Thymus (tissue), 11 donors: ENCODE data around the gene APH1B. TPM values are rescaled to one million over a fixed set of nuclear protein-coding genes. Genes with fewer than 3 reads are reported as not detected.
A peak's percentile ranks its signal among the peaks of the same experiment; 100 is the strongest.

Source experiments
- DNase-seq, 9 donors: peaks; one replicate each; pipeline ENCODE4 v3.0.0-alpha.2; 2013; ENCODE audit warnings: low spot score in 9 of 9, low read depth in 6 of 9, missing footprints in 1 of 9
- H3K27ac ChIP-seq, 2 donors: one replicate each; pipeline ENCODE4 v1.5.1; 2013; ENCODE audit warnings: control low read depth in 1 of 2, low read depth in 1 of 2, low read length in 1 of 2, mild to moderate bottlenecking in 1 of 2, moderate library complexity in 1 of 2
- H3K27me3 ChIP-seq, 2 donors: one replicate each; pipeline ENCODE4 v1.5.1; 2013; ENCODE audit warnings: low read length in 1 of 2; ENCODE audit not compliant: control insufficient read depth in 2 of 2, insufficient read depth in 1 of 2
- H3K36me3 ChIP-seq, 2 donors: one replicate each; pipeline ENCODE4 v1.5.1; 2013; ENCODE audit warnings: low read length in 1 of 2, mild to moderate bottlenecking in 1 of 2, moderate library complexity in 1 of 2; ENCODE audit not compliant: control insufficient read depth in 2 of 2, insufficient read depth in 2 of 2
- H3K4me1 ChIP-seq, 2 donors: one replicate each; pipeline ENCODE4 v1.5.1; 2013; ENCODE audit warnings: low read length in 2 of 2; ENCODE audit not compliant: control insufficient read depth in 2 of 2, insufficient read depth in 2 of 2
- H3K4me3 ChIP-seq, 2 donors: one replicate each; pipeline ENCODE4 v1.5.1; 2013; ENCODE audit warnings: low read length in 2 of 2, control low read depth in 1 of 2, mild to moderate bottlenecking in 1 of 2
- H3K9me3 ChIP-seq, 2 donors: one replicate each; pipeline ENCODE4 v1.5.1; 2013; ENCODE audit warnings: low read length in 1 of 2, mild to moderate bottlenecking in 1 of 2; ENCODE audit not compliant: control insufficient read depth in 2 of 2, insufficient read depth in 1 of 2
- WGBS: extraction: QIAGEN DNeasy Blood & Tissue Kit; methylation state at CpG from one replicate; pipeline ENCODE4 v1.1.7; 2013; 5-methylcytosine and 5-hydroxymethylcytosine counted together
- polyA plus RNA-seq: library from polyadenylated mRNA; stranded (reverse); fragments of 200-250 nt; gene quantifications from one replicate; pipeline ENCODE4 v1.2.3, GENCODE V29; 2013
- total RNA-seq: library from RNA; stranded (reverse); fragments of 120-200 nt; gene quantifications from one replicate; pipeline ENCODE4 v1.2.4, GENCODE V29; 2013
- donor health status: healthy.

APH1B gene
- total and polyA plus RNA-seq, 2 donors, result 9.5 to 11.0 TPM

- Histone ChIP-seq H3K9me3 (no peaks in the 10 kb centered on the region), H3K4me1 (peaks cover 0 to 1% of the 10 kb centered on the region in 2 donors), H3K36me3 (peaks cover 18 to 22% of the 10 kb centered on the region in 2 donors), H3K27ac (peak overlapping the region; percentile 8 to 66), H3K27me3 (no peaks in the 10 kb centered on the region), H3K4me3 (no peak overlapping the region)
- DNase-seq, result peak in 3 of 9 donors; percentile 19 to 43 (median 28)
- WGBS, result 68% methylated on average over 5 of the region's 5 CpGs
These were observed 32.3 kb upstream of the APH1B start for GRCh38 chr15:63244976-63245645.

- no peaks in the 10 kb centered on the region for H3K4me1 ChIP-seq
- H3K27me3 ChIP-seq, result no peaks in the 10 kb centered on the region
- H3K27ac ChIP-seq, result no peak overlapping the region
- no peak for DNase-seq
- H3K4me3 ChIP-seq, result no peak overlapping the region
- peaks cover 26 to 33% of the 10 kb centered on the region in 2 donors for H3K36me3 ChIP-seq
- H3K9me3 ChIP-seq, result no peaks in the 10 kb centered on the region
- WGBS, result 98% methylated on average over 5 of the region's 5 CpGs
These were observed 30.5 kb upstream of the APH1B start for GRCh38 chr15:63246691-63247469.

GRCh38 chr15:63250312-63250965, 27.0 kb upstream of the APH1B start:
- no peaks in the 10 kb centered on the region for H3K9me3 ChIP-seq
- no peak for DNase-seq
- H3K27me3 ChIP-seq, result no peaks in the 10 kb centered on the region
- WGBS, result 96% methylated on average over 4 of the region's 4 CpGs
- no peak overlapping the region for H3K27ac ChIP-seq
- H3K36me3 ChIP-seq, result peaks cover 26 to 33% of the 10 kb centered on the region in 2 donors
- H3K4me1 ChIP-seq, result no peaks in the 10 kb centered on the region
- no peak overlapping the region for H3K4me3 ChIP-seq

- Histone ChIP-seq H3K27ac (peak overlapping the region in 1 of 2 donors; percentile 0), H3K4me3 (no peak overlapping the region), H3K36me3 (peaks cover 20 to 30% of the 10 kb centered on the region in 2 donors), H3K27me3 (no peaks in the 10 kb centered on the region), H3K4me1 (no peaks in the 10 kb centered on the region), H3K9me3 (no peaks in the 10 kb centered on the region)
- 98% methylated on average over 2 of the region's 2 CpGs for WGBS
- no peak for DNase-seq
These were observed 25.7 kb upstream of the APH1B start for GRCh38 chr15:63251701-63252100.

- peaks cover 18 to 25% of the 10 kb centered on the region in 2 donors for H3K36me3 ChIP-seq
- no peaks in the 10 kb centered on the region for H3K9me3 ChIP-seq
- no peaks in the 10 kb centered on the region for H3K4me1 ChIP-seq
- H3K27ac ChIP-seq, result no peak overlapping the region
- WGBS, result 98% methylated on average over 2 of the region's 2 CpGs
- H3K4me3 ChIP-seq, result no peak overlapping the region
- no peak for DNase-seq
- H3K27me3 ChIP-seq, result no peaks in the 10 kb centered on the region
These were observed 25.1 kb upstream of the APH1B start for GRCh38 chr15:63252292-63252691.

- Histone ChIP-seq H3K36me3 (peaks cover 28 to 31% of the 10 kb centered on the region in 2 donors), H3K4me3 (no peak overlapping the region), H3K9me3 (no peaks in the 10 kb centered on the region), H3K27ac (no peak overlapping the region), H3K4me1 (no peaks in the 10 kb centered on the region), H3K27me3 (no peaks in the 10 kb centered on the region)
- WGBS, result 96% methylated on average over 2 of the region's 2 CpGs
- no peak for DNase-seq
These were observed 22.4 kb upstream of the APH1B start for GRCh38 chr15:63254991-63255390.

GRCh38 chr15:63255489-63255990, 21.9 kb upstream of the APH1B start:
- WGBS, result 93% methylated on average over 1 of the region's 1 CpG
- Histone ChIP-seq H3K4me1 (no peaks in the 10 kb centered on the region), H3K27me3 (no peaks in the 10 kb centered on the region), H3K9me3 (no peaks in the 10 kb centered on the region), H3K27ac (no peak overlapping the region), H3K4me3 (no peak overlapping the region), H3K36me3 (peaks cover 25 to 31% of the 10 kb centered on the region in 2 donors)
- DNase-seq, result no peak

DNA sequence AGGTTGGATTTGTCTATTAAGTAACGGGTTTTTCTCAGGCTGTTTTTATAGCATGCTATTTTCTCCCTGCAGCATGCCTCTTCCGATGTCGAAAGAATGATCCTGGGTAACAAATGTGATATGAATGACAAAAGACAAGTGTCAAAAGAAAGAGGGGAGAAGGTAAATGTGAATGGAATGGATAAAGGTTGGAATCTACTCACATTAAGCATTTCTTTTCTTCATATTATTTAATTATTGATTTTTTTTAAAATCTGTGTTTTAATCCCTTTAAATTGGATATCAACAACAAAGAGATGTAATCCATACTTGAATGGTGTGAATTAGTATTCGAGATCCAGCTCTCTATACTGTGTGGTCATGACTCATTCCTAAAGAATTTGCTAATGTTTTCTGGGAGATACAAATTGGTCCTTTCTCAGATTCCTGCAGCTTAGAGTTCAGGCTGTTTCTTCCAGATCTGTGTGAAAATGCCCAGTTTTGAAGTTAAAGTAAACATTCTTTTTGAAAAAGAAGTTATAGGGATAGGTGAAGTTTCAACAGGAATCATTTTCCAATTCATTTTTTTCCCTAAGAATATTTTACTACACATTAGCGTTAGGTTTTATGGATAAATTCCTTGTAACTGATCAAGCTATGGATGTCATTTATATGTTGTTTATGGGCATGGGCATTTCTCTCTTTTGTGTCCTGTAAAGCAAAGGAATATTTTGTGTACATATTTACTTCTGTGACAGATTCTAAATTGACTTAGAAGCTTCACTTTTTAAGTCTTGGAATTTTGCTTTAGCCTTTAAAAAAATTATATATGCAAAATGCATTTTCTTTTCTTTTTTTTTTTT, 20.8 kb upstream of the APH1B start:
- no peaks in the 10 kb centered on the region for H3K9me3 ChIP-seq
- no peak overlapping the region for H3K27ac ChIP-seq
- 97% methylated on average over 5 of the region's 5 CpGs for WGBS
- peaks cover 22 to 29% of the 10 kb centered on the region in 2 donors for H3K36me3 ChIP-seq
- no peaks in the 10 kb centered on the region for H3K4me1 ChIP-seq
- H3K27me3 ChIP-seq, result no peaks in the 10 kb centered on the region
- DNase-seq, result no peak
- no peak overlapping the region for H3K4me3 ChIP-seq
